Measurements from ENCODE around the gene ACP7. TPM values are rescaled to one million over a fixed set of nuclear protein-coding genes. Genes with fewer than 3 reads are reported as not detected.
"Not testable (repeated sequence)": the region's sequence is repeated elsewhere in the genome, so short reads cannot be mapped to it uniquely, and the experiment has no call there.

Gene ACP7
- total RNA-seq, 1 donor from 2014 or later, result not detected

GRCh38 chr19:39065928-39066327, 18.2 kb upstream of the ACP7 start:
- Mint-ChIP-seq H3K4me3 (no peak overlapping the region), H3K9me3 (peaks cover 2% of the 10 kb centered on the region), H3K36me3 (ENCODE audit: low read depth) (no peaks in the 10 kb centered on the region), H3K4me1 (no peaks in the 10 kb centered on the region), H3K27me3 (peaks cover 8% of the 10 kb centered on the region), H3K27ac (no peak overlapping the region)
- intact Hi-C loops (cut with micrococcal nuclease), result no loop called here
- CTCF ChIA-PET, result no interaction called here
- ATAC-seq (ENCODE audit: low read depth), result no peak
- POLR2A ChIA-PET, result no interaction called here
- DNase-seq, result no peak
- TF ChIP-seq CTCF (IDR thresholded peaks at IDR 0.05), result no peak

DNA sequence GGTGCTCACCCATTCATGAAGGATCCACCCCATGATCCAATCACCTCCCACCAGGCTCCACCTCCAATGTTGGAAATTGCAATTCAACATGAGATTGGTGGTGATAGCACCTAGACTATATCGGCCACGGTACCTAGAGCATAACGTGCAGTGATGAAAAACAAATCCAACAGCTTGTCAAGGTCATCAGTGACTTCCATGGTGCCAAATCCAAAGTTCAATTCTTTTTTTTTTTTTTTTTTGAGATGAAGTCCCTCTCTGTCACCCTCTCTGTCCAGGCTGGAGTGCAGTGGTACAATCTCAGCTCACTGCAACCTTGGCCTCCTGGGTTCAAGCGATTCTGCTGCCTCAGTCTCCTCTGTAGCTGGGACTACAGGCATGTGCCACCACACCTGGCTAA, 17.1 kb upstream of the ACP7 start:
- H3K27ac Mint-ChIP-seq, result no peak overlapping the region
- no peak for ATAC-seq (ENCODE audit: low read depth)
- H3K4me3 Mint-ChIP-seq, result no peak overlapping the region
- H3K36me3 Mint-ChIP-seq (ENCODE audit: low read depth), result no peaks in the 10 kb centered on the region
- peaks cover 2% of the 10 kb centered on the region for H3K9me3 Mint-ChIP-seq
- ChIA-PET CTCF (no interaction called here), POLR2A (no interaction called here)
- peaks cover 6% of the 10 kb centered on the region for H3K27me3 Mint-ChIP-seq
- intact Hi-C loops (cut with micrococcal nuclease), result no loop called here
- TF ChIP-seq CTCF (IDR thresholded peaks at IDR 0.05), result no peak
- no peaks in the 10 kb centered on the region for H3K4me1 Mint-ChIP-seq
- no peak for DNase-seq

- POLR2A ChIA-PET; H3K4me3 Mint-ChIP-seq; ATAC-seq (ENCODE audit: low read depth); H3K27me3 Mint-ChIP-seq; H3K27ac Mint-ChIP-seq; H3K36me3 Mint-ChIP-seq (ENCODE audit: low read depth); CTCF ChIA-PET; intact Hi-C loops (cut with micrococcal nuclease); H3K4me1 Mint-ChIP-seq; H3K9me3 Mint-ChIP-seq; DNase-seq: not testable (repeated sequence)
Measured at GRCh38 chr19:39068259-39068658, 15.9 kb upstream of the ACP7 start.

GRCh38 chr19:39070888-39071287, 13.3 kb upstream of the ACP7 start:
- ATAC-seq (ENCODE audit: low read depth), result no peak
- no peak for TF ChIP-seq CTCF (IDR thresholded peaks at IDR 0.05)
- ChIA-PET CTCF (no interaction called here), POLR2A (no interaction called here)
- intact Hi-C loops (cut with micrococcal nuclease), result no loop called here
- DNase-seq, result no peak
- Mint-ChIP-seq H3K4me3 (no peak overlapping the region), H3K9me3 (peaks cover 2% of the 10 kb centered on the region), H3K36me3 (ENCODE audit: low read depth) (no peaks in the 10 kb centered on the region), H3K4me1 (peaks cover 6% of the 10 kb centered on the region), H3K27ac (no peak overlapping the region), H3K27me3 (peaks cover 6% of the 10 kb centered on the region)

DNA sequence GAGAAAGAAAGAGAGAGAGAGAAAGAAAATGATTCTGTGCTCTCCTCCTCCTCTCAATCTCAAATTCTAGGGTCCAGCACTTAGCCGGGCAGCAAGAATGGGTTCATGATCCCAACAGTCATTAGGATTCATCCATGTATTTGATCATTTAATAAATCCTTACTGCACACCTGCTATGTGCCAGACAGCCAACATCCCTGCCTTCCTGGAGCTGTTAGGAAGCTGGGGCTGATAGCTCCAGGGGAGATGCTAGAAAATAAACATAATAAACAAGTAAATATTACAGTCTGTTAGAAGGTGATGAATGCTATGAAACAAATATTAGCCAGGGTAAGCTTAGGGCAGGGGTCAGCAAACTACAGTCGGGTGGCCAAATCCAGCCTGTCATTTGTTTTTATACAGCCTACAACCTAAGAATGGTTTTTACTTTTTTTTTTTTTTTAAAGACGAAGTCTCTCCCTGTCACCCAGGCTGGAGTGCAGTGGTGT, 9.9 kb upstream of the ACP7 start:
- no peak for DNase-seq
- ChIA-PET CTCF (no interaction called here), POLR2A (interaction anchor here (0.7 kb wide), 1 partner anchor 231 kb away, joined by 3 read pairs; no protein-coding TSS in a partner anchor)
- TF ChIP-seq CTCF (IDR thresholded peaks at IDR 0.05), result no peak
- no peak overlapping the region for H3K27ac Mint-ChIP-seq
- intact Hi-C loops (cut with micrococcal nuclease), result no loop called here
- H3K36me3 Mint-ChIP-seq (ENCODE audit: low read depth), result no peaks in the 10 kb centered on the region
- H3K27me3 Mint-ChIP-seq, result peaks cover 13% of the 10 kb centered on the region
- peaks cover 6% of the 10 kb centered on the region for H3K4me1 Mint-ChIP-seq
- no peaks in the 10 kb centered on the region for H3K9me3 Mint-ChIP-seq
- no peak overlapping the region for H3K4me3 Mint-ChIP-seq
- no peak for ATAC-seq (ENCODE audit: low read depth)

DNA sequence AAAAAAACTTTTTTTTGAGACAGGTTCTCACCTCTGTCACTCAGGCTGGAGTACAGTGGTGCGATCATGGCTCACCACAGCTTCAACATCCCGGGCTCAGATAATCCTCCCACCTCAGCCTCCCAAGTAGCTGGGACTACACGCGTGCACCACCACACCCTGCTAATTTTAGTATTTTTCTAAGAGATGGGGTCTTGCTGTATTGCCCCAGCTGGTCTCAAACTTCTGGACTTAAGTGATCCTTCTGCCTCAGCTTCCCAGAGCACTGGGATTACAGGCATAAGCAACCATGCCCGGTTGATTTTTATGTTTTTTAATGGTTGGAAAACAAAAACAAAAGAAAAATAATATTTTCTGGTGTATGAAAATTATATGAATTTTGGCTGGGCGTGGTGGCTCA, 9.2 kb upstream of the ACP7 start:
- no peaks in the 10 kb centered on the region for H3K9me3 Mint-ChIP-seq
- TF ChIP-seq CTCF (IDR thresholded peaks at IDR 0.05), result no peak
- peaks cover 13% of the 10 kb centered on the region for H3K27me3 Mint-ChIP-seq
- no peaks in the 10 kb centered on the region for H3K36me3 Mint-ChIP-seq (ENCODE audit: low read depth)
- H3K27ac Mint-ChIP-seq, result no peak overlapping the region
- peaks cover 6% of the 10 kb centered on the region for H3K4me1 Mint-ChIP-seq
- POLR2A ChIA-PET, result interaction anchor here (0.7 kb wide), 1 partner anchor 231 kb away, joined by 3 read pairs; no protein-coding TSS in a partner anchor
- intact Hi-C loops (cut with micrococcal nuclease), result no loop called here
- DNase-seq, result no peak
- no peak overlapping the region for H3K4me3 Mint-ChIP-seq
- CTCF ChIA-PET, result no interaction called here
- no peak for ATAC-seq (ENCODE audit: low read depth)
